Left renal pelvis (tissue), 4 donors: ENCODE data around the gene DDX25. TPM values are rescaled to one million over a fixed set of nuclear protein-coding genes. Genes with fewer than 3 reads are reported as not detected.

Experiments
- DNase-seq, 4 donors: peaks; one replicate each; pipeline ENCODE4 v3.0.0-alpha.2; 2013; ENCODE audit warnings: low read depth in 4 of 4, low spot score in 3 of 4
- polyA plus RNA-seq, 4 donors: library from polyadenylated mRNA; unstranded; fragments of 120-200 nt; gene quantifications; one replicate each; pipeline ENCODE4 v1.2.1, GENCODE V29; 2013; ENCODE audit not compliant: insufficient read length in 4 of 4

DDX25 gene
- polyA plus RNA-seq, 4 donors, result 3.9 to 6.1 (median 5.0) TPM

DNA sequence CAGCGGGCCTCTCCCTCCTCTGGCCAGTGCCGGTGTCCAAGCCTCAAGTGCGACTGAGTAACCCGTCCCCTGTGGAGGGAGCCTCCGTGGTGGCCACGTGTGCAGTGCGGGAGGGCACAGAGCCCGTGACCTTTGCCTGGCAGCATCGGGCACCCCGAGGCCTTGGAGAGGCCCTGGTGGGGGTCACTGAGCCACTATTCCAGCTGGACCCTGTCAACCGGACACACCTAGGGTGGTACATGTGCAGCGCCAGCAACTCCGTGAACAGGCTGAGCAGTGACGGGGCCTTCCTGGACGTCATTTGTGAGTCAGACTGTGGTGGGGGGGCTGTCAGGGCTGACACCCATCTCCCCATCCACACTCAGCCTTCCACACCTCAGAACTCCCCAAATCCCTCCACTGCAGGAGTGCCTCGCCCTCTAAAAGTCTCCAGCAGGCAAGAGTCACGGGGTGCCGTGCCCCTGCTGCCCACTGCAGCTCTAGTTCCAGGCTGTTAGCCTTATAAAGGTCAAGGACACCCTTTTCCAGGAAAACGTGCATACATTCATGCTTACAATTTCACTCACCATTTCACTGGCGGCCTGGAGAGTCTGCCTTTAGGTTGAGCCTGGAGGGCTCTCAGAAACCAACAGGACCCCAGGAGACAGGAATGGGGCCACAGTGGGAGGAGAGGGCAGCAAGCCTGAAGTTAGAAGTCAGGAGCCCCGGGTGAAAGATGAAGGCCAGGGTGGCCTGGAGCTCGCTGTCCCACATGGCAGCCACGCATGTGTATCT is 44.2 kb downstream of the DDX25 start:
- DNase-seq, result no peak

DNA sequence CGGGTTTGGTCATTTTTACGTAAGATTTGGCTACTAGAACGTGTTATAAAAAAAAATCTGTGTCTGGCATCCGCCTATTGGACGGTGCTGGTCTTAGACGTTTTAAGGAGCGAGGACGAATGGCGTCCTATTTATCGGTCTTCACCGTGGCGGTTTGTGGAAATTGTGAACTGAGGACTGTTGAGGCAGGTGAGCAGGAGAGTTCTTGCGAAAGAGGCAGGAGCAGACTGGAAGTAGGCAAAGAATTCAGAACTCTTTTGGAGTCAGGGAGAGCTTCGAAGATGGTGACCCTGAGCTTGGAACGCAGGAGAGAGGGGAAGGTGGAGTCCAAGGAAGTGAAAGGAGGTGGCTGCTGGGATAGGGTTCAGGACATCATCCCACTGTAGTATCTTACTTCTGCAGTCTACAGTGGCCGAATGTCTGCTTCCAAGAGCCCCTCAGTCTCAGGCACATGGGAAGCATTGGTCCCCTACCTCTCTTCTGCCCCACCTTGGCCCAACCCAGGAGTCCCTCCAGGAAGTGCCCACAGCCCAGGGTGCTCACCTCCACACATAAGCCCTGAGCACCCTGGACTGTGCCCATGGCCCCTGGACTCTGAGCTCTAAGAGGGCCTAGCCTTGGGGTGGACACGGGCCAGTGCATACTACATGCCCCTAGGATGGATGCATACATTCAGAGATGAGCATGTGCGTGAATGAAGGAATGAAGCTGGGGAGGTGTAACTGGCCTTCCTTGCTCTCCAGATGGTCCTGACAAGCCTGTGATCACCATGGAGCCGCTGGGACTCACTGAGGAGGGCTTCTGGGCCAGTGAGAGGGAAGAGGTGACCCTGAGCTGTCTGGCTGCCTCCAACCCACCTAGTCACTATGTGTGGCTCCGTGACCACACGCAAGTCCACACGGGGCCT is 45.2 kb downstream of the DDX25 start:
- no peak for DNase-seq

DNA sequence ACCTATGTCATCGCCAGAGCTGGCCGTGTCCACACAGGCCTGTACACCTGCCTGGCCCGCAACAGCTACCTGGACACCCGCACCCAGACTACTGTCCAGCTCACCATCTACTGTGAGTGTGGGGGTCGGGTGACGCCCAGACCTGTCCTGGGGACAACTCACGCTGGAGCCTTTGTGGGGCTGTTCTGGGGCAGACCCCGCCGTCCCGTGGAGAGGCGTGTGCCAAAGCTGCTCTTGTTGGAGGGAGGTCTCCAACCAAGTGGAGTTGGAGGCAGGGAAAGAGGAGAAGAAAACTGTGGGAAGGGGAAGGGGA is 45.8 kb downstream of the DDX25 start:
- no peak for DNase-seq

DNA sequence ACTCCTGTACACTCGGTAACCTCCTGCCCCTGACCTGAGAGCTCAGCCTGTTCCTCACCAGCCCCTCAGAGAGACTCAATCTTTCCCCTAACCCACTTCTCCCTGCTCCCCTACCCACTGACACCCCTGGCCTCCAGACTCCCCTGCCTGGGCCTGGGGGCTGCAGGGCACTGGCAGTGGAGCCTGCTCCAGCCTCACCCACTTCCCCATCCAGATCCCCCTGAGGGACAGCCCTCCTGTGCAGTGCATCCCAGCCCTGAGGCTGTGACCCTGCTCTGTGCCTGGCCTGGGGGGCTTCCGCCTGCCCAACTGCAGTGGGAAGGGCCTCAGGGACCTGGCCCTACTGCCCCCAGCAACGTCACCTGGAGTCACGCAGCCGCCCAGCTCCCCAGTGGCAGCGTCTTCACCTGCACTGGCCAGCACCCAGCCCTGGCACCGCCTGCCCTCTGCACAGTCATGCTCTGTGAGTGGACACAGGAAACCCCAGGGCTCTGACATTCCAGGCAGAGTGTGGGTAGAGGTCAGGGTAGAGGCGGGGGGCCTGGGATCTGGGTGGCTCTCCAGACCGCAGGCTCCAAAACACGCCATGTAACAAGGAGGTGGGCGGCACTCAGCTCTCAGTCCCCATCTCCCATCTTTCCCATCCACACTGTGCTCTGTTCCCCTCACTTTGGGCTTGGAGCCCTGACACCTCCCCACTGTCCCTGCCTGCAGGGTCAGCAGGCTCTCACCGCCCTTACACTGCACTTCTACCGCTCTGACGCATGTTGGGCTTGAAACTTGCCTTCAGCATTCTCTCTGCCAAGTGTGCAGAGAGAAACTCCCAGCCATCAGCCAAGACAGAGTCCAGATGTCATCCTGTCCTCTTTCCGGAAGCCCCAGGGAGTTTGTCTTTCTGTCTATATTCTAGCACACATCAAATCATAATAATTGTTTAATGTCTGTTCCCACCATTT is 46.7 kb downstream of the DDX25 start:
- DNase-seq, result peak in 2 of 4 donors; percentile 14 to 29

DNA sequence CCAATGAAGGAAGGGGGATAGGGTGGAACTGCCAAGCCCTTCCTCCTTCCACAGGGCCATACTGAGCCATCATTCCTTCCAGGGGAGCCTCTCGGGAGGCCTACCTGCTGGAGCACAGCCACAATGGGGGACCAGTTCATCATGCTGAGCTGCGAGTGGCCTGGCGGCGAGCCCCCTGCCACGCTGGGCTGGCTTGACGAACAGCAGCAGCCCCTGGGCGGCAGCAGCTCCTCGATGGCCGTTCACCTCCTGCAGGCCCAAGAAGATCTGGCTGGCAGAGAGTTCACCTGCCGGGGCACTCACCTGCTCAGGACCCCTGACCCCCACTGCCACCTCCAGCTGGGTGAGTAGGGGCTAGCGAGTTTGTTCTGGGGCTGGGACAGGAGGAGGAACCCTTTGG is 47.4 kb downstream of the DDX25 start:
- DNase-seq, result no peak

DNA sequence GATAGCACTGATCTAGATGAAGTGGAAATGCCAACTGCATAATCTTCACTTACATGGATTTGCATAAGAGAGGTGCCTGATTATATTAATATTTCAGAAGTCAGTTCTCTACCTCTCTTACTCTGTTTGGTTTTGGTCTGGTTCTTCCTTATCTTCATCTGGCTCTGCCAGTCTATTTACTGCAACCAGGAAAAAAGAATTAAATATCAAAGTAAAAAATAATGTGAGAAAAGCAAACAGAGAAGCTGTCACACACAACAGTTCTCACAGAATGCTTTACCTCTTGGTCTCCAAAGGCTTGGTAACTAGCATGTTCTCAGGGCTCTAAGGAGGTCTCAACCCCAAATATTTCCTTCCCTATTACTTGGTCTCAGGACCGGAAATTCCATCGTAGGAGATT is 48.3 kb downstream of the DDX25 start:
- DNase-seq, result no peak

DNA sequence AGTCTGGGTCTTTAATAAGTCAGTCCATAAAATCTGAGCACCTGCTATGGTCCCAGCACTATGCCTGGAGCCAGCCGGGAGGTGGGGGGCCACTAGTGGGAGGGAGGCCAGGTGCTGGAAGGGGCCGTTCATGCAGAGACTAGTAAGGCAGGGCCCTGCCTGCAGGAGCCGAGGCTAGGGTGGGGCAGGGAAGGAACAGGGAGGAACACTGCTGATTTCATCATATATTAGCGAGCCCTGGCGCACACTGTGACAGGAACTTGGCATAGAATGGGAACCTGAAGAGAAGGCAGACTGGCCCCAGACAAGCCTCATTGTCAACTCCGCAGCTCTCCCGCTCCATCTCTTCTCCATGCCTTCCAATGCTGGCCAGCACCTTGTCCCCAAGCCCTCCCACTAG is 48.7 kb downstream of the DDX25 start:
- no peak for DNase-seq

DNA sequence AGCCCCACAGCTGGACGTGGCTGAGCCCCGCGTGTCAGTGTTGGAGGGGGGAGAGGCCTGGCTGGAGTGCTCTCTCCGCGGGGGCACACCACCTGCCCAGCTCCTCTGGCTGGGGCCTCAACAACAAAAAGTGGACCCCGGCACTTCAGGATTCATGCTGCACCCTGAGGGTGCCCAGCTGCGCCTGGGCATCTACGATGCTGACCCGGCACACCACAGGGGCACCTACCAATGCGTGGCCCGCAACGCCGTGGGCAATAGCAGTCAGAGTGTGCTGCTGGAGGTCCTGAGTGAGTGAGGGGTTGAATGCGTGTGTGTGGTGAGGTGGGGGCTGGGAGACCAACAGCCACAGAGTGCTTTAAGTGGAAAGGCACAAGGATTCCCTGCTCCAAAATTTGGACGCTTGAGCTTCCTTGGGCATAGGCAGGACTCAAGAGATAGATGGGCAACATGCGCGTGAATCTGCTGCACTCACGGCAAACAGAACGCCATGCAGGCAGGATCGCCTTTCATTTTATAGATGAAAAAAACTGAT is 49.2 kb downstream of the DDX25 start:
- no peak for DNase-seq

DNA sequence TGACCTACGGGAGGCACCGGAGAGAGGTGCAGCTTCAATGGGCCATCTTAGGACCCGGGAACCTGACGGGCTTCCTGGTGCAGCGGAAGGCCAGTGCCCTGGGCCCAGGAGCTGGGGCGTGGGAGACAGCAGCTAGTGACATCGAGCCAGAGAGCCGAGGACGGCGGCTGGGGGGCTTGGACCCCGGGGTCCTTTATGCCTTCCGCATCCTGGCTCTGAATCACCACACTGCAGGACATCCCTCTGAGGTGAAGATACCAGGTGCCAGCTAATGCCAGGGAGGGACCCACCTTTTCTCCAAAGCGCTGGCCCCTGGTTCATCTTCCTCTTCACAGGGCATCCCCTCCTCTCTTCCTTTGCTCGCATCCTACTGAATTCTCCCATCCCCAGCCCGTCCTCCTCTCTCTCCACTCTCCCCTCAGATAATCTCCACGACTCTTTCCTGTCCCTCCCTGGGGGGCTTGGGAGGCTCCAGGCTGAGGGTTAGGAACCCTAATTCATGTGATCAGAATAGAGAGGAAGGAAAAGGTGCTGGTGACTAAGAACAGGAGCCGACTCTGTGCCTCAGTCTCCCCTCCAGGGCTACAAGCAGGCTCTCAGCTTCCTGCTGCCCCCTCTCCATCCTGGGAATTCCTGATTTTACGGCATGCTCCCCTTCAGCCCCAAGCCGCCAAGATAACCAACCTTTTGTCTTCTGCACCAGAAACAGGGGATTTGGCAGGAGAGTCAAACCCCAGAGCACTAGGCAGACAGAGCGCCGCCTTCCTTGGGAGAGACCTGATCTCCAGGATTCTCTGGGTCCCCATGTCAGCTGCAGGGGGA is 50.0 kb downstream of the DDX25 start:
- DNase-seq, result no peak

DNA sequence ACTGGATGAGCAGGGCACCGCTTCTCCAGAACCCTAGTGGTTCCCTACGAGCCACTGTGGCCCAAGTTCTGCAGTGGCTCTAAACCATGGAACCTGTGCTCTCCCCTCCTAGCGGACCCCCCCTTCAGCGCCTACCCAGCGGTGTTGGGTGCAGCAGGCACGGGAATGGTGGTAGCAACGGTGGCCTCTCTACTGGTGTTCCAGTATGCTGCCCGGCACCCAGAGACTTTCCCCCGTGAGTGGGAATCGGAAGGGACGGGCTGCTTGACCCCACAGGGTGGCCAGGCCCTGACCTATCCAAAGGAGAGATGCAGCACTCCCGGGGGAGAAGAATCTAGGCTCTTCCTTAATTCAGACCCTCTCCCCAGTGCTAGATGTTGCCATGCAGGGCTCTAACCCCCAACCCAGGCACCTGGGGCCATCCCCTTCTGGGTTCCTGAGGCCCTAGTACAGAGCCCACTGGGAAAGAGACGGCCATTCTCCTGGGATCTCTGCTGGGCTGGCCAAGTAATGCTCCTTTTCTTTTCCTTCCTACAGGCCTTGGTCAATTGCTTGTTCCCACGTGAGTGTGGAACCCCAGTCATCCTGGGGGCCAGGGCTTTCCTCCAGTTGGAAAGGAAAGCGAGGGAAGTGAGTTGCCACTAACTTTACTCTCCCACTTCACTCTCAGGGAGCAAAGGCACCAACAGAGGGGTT is 50.8 kb downstream of the DDX25 start:
- no peak for DNase-seq

DNA sequence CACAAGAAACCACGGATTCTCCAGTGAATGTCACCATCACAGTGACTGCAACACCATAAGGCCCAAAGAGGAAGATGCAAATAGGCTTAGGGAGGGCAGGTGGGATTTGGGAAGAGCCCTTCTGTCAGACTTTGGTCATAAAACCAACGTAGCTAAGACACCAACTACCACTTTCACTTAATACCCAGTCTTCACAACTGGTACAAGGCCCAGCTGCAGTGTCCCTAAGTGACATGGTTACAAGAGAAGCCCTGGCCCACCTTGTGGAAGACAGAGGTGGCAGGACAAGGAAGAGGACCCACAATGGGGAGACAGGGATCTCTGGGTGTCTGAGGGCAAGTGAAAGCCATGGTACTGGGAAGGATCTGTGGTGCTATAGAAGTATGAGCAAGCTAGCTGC is 51.5 kb downstream of the DDX25 start:
- no peak for DNase-seq

DNA sequence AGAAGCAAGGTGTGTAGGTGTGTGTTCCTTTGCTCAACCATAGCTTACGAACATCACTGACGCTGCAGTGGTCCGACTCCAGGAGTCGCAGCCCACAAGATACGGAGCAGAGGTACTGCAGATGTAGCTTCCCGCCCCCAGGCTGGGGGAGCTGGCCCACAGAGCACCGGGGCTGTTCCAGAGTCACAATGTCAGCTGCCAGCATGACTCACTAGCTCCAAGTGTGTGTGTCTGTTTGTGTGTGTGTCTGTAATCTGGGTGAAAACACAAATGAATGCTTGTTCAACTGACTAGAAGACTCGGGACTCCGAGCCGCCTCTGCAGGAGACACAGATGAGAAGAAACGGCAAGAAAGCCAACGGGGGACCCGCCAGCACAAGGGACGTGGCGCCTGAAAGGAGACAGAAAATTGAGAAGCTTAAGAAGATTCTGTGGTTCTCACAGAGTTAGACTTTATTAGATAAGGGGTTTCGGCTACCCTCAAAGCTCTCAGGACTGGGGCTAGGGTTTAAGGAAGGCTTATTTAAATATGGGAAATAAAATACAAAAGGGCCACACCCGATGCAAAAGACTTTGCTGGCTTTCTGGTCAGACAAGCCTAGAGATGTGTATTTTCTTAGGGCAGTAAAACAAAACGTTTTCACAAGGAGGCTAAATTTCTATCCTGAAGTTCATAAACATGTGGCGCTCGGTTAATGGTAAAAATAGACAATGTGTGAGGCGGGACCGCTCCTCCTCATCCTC is 52.3 kb downstream of the DDX25 start:
- DNase-seq, result no peak

DNA sequence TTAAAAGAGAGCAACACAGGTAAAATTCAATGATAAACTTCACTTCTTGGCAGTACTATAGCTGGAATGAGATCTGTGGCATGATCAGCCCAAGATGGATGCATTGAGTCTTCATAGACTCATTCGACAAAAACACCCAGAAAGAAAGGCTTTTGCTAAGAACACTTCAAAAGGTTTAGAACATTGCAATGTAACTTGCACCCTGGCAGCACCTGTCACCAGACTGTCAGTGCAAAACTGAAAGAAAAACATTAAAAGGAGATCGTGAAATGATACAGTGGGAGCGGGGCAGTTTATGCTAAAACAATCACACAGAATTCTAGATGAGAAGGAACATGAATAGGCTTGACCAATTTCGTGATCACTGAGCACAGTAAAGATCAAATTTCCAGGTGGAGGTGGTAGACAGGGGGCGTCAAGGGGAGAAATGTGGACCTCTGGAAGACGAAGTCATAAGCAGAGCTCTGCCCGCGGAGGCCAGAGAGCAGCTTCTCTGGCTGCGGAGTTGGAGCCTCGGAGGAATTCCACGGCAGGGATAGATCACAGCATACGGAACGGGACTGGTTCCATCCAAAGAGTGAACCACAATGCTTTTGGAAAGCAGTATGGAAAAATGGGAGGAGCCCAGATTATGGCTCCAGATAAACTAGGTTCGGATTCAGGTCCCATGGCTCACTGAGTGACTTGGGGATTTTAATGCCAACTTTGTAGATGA is 53.5 kb downstream of the DDX25 start:
- DNase-seq, result no peak

DNA sequence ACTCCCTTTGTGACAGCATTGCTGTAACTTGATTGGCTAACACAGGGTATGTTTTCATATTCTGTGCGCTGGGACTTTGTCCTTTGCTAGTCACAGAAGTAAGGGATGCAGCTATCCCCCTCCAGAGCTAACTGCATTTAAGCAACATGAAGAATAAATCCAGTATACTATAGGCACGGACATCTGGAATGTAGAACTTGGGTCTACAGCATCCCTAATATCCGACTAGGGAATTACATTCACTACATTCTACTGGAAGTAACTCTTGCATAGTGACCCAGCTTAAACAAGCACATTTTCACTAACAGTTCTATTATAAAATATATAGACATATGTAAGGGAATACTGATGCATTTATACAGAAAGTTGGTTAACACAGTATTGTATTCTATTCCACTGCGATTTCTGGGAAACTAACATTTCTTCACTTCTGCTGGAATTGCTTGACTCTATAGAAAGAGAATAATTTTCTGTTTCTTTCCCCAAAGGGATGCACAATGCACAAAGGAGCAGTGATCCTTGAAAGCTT is 54.6 kb downstream of the DDX25 start:
- DNase-seq, result no peak

DNA sequence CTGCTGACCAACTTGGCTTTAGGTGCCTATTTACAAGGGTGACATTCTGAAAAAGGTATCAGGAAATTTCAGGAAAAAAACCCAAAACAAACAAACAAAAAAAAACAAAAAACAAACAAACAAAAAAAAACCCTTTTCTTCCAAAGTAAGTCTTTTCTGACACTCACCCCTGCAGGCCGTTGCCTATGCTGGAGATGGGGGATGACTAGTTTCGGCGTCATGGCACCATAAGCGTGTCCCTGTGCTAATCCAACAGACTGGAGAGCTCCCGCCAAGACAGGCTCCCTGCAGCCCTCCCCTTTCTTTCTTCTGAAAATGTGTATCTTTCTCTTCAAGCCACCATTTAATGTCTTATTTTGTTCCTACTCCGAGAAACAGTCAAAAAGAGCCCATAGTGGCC is 55.2 kb downstream of the DDX25 start:
- no peak for DNase-seq

DNA sequence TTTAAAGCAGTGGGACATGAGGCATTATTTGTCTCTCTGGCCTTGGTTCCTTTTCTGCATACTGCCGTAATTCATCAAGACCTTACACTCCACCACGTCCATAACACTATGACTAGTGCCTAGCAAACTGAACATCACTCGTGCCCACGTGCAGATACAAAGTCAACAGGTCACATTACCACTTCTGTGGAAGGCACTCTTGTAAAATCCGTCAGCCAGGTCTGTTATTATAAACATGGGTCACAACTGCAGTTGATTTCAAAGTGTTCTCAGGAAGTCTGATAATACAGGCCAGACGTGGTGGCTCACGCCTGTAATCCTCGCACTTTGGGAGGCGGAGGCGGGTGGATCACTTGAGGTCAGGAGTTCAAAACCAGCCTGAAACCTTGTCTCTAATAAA is 55.6 kb downstream of the DDX25 start:
- DNase-seq, result no peak

DNA sequence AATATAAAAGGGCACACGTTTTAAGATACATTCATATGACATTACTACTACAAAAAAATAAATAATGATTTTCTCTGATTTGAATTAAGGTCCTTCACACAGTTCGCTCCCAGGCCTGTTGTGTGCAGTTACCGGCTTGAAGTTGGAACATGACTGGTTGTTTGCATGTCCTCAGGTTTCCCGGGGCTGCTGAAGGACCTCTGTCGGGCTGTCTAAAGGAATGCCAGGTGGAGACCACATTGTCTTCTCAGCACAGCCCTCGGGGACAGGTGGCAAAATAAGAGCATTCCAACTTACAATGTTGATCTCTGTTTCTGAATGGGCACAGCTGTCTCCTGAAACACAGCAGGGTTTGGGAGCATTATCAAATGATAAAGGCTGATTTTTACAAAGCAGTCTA is 56.5 kb downstream of the DDX25 start:
- DNase-seq, result no peak

DNA sequence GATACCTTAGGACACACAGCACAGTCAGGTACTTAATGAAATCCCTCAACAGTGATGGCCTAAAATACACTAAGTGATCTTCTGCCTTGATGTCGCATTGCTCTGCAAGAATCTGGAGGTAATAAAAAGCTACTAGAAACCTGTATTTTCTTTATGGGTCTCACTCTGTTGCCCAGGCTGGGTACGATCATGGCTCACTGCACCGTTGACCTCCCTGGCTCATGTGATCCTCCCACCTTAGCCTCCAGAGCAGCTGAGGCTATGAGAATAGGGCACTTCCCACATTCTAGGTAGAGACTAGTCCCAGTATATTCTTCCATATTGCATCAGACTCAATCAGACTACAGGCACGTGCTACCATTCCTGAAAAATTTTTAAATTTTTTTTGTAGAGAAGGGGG is 63.2 kb downstream of the DDX25 start:
- DNase-seq, result no peak
